Activated CD4-positive, alpha-beta T cell treated with anti-CD3 and anti-CD28 coated beads, Interleukin-2, amount 50 U/mL, for 16 hours (primary cell): Measurements from ENCODE around the gene PLAAT4.

Experiments used
- DNase-seq: peaks from one replicate; pipeline ENCODE4 v3.0.0-alpha.2; 2020

The PLAAT4 gene, protein sequence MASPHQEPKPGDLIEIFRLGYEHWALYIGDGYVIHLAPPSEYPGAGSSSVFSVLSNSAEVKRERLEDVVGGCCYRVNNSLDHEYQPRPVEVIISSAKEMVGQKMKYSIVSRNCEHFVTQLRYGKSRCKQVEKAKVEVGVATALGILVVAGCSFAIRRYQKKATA

DNA sequence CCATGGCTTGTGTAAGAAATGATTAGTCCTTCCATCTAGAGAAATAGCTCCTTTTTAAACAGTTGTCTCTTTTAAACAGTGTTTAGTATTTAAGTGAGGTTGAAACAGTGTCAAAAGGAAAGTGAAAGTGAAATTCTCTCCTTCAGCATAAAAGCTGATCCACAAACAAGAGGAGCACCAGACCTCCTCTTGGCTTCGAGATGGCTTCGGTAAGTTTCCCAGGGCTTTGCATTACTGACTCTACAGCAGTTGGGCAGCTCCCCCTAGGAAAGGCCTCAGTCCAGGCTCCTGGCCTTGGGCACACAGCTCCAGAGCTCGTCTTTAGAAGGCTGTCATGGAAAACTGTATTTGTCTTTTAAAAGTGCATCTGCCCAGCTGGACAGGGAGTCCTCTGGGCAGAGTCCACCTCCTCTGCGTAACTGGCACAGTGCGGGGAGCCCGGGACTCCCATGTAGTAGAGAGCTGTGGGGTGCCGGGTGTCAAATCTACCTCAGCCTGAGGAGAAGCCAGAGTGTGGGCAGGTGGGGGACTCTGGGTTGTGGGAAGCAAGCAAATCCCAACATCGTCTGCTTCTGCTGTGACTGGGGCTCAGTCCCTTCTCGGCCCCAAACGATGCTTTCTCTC is at the start of gene PLAAT4:
Gene PLAAT4 (plus strand): TSS at position 140 of the 624 bp plus-strand sequence. CDS start 61 bp downstream, at position 201.
- DNase-seq = peak; percentile 72

DNA sequence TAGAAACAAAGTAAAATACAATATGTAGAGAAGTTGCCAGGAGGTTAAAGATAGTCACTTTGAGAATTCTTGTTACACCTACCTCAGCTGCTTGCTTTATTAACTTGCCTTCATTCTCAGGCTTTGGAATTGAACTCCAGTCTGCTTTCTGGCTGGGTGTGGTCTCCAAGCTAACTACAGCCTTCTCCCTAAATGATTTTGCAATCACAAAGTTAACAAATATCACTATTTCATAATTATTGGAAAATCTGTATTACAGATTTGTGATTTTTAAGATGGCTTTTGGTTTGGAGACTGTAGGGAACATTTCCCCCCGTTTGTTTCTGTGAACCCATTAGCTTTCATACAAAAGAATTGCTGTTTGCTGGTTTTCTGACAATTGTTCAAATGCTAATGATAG is 47.8 kb upstream of the PLAAT4 start:
- DNase-seq = no peak

DNA sequence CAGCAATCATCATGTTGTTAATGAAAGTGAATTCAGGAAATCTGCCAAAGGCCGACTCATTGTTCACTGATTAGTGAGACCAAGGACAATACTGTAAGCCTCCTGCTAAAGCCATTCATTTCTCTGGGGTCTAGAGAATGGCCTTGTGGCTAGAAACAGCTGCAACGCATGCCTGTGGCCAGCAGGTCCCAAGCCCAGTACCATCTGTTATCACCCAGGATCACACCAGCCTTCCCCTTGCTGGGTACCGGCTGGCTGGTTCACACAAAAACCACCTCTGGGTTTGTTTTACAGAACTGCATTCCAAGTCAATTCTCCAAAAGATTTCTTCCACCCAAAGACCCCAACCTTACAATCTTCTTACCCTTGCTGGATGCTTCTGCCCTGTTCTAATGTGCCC is 46.7 kb upstream of the PLAAT4 start:
- no peak for DNase-seq

DNA sequence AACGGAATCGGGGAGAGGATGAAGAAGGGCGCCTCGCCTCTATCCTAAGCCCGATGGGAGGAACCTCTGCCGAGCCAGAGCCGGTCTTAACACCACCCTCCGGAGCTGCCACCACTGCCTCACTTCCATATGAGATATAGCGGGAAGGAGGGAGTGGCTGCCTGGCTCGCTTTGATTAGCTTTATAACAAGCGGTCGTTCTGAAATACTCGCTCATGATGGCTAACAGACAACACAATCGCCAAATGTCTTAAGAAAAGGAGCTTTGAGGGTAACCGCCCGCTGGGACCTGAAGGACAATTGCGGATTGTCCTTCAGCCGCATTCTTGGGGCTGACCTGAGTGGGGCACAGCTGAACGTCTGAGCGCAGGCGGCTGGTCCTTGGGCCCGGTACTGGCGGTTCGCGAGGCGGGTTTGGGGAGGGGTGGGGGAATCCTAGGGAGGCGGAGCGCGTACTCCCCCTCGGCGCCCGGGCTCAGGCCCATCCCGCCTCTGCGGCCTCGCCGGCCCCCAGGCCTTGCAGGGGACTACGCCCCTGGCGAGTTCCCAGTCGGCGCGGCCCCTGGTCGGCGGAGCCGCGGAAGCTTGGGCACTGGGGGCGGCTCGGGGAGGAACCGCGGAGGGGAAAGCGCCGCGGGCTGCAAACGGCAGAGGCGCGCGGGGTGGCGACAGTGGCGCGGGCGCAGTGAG is 45.9 kb upstream of the PLAAT4 start, which contains the start of gene PLAAT5:
Gene PLAAT5 (minus strand): TSS at position 617 of the 689 bp plus-strand sequence. CDS start 133 bp downstream, at position 484.
- no peak for DNase-seq

DNA sequence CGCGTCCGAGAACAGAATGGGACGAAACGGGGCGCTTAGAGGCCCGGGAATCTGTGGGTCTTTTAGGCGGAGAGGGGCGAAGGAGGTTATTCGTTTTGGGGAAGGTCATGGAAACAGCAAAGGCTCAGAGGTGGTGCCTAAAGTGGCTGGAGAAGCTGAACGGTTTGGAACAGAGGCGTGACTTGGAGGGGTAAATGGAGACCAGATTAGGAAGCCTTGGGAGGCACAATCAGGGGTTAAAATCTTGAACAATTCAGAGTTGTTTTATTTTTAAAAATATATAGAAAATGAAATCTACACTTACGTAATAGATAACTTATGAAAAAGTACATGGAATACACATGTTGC is 45.4 kb upstream of the PLAAT4 start:
- no peak for DNase-seq

DNA sequence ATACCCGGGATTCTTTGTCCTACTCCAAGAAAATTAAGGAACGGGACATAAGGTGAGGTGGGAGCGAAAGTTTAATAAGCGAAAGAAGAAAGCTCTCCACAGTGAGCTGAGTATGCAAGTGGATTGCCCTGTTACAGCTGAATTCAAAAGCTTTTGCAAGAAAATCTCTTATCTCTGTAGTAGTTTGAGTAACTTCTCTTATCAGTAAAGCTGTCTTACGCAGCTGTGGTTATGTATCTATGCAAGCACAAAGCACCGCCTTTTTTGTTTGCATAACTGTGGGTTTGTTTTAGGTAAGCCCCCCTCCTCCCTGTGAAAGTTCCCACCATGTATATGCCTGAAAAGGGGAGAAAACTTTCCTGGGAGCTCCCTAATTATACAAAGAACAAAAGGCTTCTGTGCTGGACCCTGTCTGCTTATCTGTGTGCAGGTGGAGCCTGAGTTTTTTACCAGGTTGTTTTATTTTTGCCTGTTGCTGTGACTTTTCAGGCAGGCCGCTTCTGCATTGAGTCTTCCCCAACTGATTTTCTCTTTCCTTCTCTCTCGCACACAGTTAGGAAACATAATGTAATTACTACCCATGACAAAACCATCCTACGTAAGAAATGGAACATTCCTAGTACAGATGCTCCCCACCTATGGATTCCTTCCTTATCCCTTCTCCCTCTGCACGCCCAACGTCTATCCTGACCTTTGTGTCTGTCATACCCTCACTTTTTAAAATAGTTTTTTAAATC is 44.8 kb upstream of the PLAAT4 start:
- DNase-seq = peak; percentile 21

DNA sequence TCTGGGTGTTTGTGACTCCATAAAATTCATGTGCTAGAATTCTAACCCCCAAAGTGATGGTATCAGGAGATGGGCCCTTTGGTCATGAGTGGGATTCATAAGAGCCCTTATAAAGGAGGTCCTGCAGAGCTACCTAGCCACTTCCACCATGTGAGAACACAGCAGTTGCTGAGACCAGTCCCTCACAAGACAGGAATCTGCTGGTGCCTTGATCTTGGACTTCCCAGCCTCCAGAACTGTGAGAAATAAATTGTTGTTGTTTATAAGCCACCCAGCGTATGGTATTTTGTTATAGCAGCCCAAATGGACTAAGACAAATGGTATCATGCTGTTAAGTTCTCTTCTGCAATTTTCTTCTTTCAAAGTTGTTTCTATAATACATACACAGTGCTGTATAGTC is 44.2 kb upstream of the PLAAT4 start:
- no peak for DNase-seq

DNA sequence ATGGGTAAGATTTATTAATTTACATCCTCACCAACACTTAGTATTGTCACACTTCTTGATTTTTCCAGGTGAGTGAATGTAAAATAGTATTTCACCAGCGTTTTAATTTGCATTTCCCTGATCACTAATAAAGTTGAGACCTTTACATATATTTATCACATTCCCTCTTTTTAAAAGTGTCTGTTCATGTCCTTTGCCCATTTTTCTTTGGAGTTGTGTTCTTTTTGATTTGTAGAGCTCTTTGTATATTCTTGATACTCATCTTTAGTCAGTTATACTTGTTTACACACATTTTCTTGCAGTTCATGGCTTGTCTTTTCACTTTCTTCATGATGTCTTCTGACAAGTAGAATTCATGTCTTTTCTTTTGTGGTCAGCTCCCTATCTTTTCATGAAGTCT is 43.5 kb upstream of the PLAAT4 start:
- DNase-seq = no peak

DNA sequence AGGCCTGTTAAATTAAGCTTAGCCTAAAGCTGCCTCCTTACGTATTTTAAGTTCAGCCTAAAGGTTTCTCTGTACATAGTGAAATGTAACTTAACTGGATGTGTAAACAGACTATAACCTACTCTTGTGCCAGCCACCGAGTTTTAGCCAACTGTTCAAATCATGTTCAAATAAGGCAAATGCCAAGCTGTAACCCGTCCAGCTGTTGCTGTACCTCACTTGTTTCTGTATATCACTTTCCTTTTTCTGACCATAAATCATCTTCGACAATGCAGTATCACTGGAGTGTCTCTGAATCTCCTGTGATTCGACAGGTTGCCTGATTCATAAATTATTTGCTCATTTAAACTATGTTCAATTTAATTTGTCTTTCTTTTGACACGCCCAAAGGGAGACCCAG is 41.6 kb upstream of the PLAAT4 start:
- no peak for DNase-seq

DNA sequence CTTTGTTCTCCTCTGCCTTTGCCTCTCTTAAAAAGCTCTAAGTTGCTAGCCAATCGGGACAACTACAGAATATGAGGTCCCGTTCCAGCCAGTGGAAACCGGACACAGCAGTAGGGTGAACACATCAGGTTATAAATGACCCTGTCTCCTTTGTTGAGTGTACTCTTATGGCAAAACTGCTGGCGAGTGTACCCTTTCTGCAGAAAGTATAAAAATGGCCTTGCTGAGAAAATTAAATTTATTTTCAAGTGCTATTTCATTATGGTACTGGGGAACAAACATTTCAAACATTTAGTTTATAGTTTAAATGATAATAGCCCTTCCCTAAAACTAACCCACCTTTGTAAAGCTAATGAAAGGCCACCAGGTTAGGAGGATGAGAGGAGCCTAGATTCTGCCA is 36.7 kb upstream of the PLAAT4 start:
- DNase-seq = no peak

DNA sequence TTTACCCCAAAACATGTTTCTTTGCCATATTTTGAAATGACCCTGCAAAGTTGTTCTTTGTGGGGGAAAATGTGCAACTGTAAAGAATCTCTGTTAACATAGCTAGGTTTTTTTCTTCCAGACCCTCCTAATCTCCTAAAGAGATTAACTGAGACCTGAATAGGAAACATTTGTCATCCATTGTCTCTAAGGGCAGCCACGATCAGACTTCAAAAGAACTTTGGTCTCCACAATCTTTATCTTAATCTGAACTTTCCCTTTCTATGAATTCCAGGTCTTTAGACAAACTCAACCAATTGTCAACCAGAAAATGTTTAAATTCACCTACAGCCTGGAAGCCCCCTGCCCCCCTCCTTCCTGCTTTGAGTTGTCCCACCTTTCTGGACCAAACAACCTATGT is 35.4 kb upstream of the PLAAT4 start:
- no peak for DNase-seq

DNA sequence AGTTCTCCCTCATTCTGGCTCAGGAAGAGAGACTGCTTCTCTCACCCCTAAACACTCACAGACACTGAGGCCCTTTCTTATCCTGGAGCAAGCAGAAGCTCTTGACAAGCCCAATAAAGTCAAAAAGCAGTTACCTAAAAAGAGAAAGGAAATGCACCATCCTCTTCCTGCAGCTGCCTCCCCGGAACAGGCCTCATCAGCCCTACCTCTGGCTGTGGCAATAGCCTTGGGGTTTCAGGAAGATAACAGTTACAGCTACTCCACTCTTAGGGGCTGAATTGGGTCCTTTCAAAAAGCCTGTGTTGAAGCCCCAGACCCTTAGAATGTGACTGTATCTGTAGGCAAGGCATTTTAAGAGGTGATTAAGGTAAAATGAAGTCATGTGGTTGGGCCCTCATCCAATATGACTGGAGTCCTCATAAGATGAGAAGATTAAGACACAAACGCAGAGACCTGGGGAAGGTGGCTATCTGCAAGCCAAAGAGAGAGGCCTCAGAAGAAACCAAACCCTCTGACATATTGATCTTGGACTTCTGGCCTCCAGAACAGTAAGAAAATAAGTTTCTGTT is 34.3 kb upstream of the PLAAT4 start:
- no peak for DNase-seq

DNA sequence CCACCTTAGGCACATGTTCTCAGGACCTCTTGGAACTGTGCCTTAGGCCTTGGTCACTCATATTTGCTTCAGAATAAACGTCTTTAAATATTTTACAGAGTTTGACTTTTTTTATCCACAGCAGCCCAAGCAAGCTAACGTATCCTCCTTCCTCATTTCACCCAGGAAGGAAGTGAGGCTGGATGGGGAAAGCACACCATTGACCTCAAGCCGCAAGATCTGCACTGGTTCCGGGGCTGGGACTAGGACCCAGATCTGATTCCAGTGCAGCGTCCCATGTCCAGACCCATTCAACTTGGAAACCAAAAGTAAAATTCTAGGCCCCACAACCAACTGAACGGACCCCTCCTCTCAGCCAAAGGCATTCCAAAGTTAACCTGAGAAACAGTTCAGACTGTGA is 33.1 kb upstream of the PLAAT4 start:
- DNase-seq = no peak

DNA sequence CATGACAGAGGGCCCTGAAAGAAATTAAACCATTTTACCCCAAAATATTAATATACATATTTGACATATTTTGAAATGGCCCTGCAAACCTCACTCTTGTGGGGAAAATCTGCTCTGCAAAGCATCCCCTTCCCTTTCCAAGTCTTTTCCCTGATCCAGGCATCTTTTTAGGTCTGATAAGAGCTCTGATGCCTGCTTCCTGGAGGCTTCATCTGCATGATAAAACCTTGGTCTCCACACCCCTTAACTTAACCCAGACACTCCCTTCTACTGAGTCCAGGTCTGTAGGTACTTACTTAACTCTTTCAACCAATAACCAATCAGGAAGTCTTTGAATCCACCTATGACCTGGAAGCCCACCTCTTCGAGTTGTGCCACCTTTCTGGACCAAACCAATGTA is 32.6 kb upstream of the PLAAT4 start:
- DNase-seq = no peak

DNA sequence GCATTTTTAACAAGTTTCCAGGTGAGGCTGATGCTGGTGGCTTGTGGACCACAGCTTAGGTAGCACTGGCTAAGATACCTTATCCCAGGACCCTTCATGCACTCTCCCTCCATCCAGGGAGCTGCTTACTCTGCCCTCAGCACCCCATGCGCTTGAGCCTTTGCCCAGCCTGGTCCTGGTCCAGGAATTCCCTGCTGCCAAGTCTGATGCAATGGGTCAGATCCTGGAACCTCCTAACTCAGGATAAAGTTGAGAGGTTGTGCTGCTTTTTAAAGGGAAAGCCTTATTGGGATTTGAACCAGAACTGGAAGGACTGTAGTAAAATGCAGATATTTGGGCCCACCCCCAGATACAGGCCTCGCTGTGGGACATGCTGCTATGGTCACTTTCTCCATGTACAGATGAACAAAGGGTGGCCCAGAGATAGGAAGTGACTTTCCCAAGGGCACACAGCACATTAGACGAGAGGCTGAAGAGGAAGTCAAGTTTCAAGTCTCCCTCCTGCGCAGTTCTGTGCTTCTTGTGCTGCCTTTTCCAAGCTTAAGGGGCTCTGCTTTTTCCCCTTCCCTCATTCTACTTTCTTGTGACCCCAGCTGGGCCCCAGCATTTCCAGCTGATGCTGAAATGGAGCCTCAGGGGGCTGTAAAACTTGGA is 31.5 kb upstream of the PLAAT4 start:
- DNase-seq = no peak

DNA sequence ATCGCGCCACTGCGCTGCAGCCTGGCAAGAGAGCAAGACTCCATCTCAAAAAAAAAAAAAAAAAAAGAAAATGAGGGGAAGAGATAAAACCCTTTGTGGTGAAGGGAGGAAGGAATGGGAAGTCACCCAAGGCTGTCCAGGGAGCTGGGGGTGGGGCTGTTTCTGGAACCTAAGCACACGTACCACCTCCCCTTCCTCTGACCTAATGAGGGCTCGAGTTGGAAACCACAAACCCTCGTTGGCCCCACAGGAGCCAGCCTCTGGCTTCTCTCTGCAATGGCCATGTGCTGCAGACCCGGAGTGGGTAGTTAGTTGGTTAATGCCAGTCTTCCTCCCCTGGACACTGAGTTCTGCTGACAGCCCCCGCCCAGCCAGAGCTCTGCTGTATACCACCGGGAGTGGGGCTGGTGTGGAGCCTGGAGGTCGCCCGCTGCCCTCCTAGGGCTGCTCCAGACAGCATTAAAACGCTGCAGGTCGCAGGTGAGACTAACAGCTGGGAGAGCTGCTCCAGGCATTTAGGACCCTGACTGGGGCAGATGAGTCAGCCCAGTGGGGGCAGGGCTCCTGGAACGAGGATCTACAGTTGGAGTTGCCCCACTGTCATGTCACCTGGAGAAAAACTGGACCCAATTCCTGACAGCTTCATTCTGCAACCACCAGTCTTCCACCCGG is 30.6 kb upstream of the PLAAT4 start, which contains the start of gene LGALS12:
Gene LGALS12 (plus strand): TSS at position 228 of the 672 bp plus-strand sequence. CDS start 375 bp downstream, at position 603.
- no peak for DNase-seq

DNA sequence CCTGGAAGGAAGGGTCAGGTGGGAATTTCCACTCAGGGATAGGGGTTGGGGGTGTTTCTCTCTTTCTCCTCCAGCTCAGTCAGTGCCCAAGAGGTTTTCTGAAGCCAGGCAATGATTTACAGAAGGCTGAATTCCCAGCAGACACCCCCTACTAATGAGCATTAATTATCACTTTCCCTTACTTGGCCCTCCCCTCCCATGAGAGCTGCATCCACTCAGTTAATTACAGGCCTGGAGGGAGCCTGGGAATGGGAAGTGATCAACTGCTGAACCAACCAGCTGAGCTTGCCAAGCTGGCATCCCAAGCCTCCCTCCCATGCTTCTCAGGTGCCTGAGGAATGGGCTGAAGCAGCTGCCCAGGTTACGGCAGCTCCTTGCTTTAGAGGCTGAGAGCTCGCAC is 29.7 kb upstream of the PLAAT4 start:
- DNase-seq = no peak

DNA sequence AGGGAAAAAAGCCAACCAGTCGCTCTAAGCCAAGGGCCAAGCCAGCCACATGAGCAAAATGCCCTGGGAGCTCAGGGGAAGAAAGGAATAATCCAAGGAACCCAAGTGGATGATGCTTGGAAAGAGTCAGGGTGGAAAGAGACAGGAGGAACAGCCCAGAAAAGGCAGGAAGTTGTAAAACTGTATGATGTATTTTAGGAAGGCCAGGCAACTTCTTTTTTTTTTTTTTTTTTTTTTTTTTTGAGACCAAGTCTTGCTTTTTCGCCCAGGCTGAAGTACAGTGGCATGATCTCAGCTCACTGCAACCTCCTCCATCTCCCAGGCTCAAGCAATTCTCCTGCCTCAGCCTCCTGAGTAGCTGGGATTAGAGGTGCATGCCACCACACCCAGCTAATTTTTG is 29.1 kb upstream of the PLAAT4 start:
- no peak for DNase-seq

DNA sequence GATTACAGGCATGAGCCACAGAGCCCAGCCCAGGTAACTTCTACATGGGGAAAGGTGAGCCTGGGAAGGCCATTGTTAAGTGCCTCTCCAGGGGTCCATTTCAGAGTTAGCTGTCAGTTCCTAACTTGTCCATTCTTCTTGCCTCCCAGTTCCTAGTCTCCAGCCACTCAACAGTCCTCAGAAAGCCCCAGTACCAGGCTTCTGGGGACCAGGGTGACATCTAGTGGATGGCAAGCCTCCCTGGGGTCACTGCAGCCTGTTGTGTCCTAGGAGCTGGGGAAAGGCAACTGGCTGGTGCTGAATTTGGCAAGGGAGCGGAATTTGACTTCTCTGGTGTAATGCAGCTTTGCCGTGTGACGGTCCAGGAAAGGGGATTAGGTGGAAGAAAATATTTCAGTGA is 28.6 kb upstream of the PLAAT4 start:
- peak; percentile 14 for DNase-seq

DNA sequence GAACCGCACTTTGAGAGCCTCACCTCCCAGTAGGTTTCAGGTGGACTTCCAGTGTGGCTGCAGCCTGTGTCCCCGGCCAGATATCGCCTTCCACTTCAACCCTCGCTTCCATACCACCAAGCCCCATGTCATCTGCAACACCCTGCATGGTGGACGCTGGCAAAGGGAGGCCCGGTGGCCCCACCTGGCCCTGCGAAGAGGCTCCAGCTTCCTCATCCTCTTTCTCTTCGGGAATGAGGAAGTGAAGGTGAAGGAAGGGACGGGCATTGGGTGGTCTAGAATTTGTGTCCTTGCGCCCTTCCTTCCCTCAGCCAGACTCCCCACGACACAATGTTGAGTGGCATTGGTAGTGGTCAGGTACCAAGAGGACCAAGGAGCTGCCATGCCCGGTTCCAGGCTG is 27.9 kb upstream of the PLAAT4 start:
- no peak for DNase-seq

DNA sequence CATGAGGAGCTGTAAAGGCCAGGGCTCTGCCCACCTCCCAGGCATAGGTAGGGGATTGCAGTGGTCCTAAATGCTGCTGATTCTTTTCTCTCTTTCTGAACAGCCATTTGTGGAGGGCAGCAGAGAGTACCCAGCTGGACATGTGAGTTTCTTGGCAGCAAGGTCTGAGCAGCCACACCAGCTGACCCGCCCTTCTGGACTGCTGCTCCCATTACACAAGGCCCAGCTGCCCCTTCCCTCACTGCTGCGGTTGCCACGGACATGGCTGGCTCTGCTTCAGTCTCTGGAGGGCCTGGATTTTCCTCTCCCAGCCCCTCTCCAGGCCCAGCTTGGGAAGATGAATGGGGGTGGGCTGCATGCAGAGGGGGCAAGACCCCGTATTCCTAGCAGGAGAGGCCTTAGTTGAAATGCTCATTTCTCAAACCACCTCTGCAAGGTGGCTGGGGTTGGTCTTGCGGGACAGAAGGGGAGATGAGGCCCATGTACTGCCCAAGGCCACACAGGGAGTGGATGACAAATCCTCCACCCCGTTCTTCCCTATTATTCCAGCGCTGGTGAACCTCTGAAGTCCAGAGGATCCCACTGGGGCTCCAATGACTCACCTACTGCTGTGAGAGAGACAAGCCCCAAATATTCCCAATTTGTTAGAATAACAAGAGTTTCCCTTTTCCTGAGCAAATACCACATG is 26.1 kb upstream of the PLAAT4 start:
- no peak for DNase-seq
